ENCODE data around the gene LRRC37A3.
A peak's percentile ranks its signal among the peaks of the same experiment; 100 is the strongest.
"Not testable (repeated sequence)": the region's sequence is repeated elsewhere in the genome, so short reads cannot be mapped to it uniquely, and the experiment has no call there.

Gene LRRC37A3

GRCh38 chr17:64838513-64838912, 80.8 kb downstream of the LRRC37A3 start:
- H3K27ac ChIP-seq, H3K4me3 ChIP-seq: not testable (repeated sequence)

GRCh38 chr17:64837018-64837761, 82.1 kb downstream of the LRRC37A3 start:
- Histone ChIP-seq H3K27ac (peak overlapping the region; percentile 62 to 96 (median 90)), H3K4me3 (peak overlapping the region; percentile 64 to 82 (median 69))

- Histone ChIP-seq H3K27ac (peak overlapping the region; percentile 62 to 96 (median 90)), H3K4me3 (peak overlapping the region; percentile 64 to 82 (median 69))
Observed at GRCh38 chr17:64836623-64837017, 82.7 kb downstream of the LRRC37A3 start.

- H3K27ac ChIP-seq, result peak overlapping the region in 3 of 21 experiments; percentile 31 to 49 (median 32)
- H3K4me3 ChIP-seq, result not testable (repeated sequence)
Observed at GRCh38 chr17:64834060-64834459, 85.2 kb downstream of the LRRC37A3 start.

- peak overlapping the region in 5 of 21 experiments; percentile 10 to 50 (median 26) for H3K27ac ChIP-seq
- H3K4me3 ChIP-seq, result not testable (repeated sequence)
Observed at GRCh38 chr17:64830631-64831040, 88.6 kb downstream of the LRRC37A3 start.

GRCh38 chr17:64829824-64830630, 89.3 kb downstream of the LRRC37A3 start:
- H3K4me3 ChIP-seq, result not testable (repeated sequence)
- peak overlapping the region in 5 of 21 experiments; percentile 3 to 30 (median 17) for H3K27ac ChIP-seq

- peak overlapping the region in 4 of 21 experiments; percentile 4 to 25 (median 18) for H3K27ac ChIP-seq
- H3K4me3 ChIP-seq, result not testable (repeated sequence)
Observed at GRCh38 chr17:64829068-64829467, 90.2 kb downstream of the LRRC37A3 start.

GRCh38 chr17:64818904-64819303, 100.4 kb downstream of the LRRC37A3 start:
- not testable (repeated sequence) for H3K27ac ChIP-seq, H3K4me3 ChIP-seq

- not testable (repeated sequence) for H3K4me3 ChIP-seq
- peak overlapping the region in 6 of 21 experiments; percentile 7 to 63 (median 42) for H3K27ac ChIP-seq
Observed at GRCh38 chr17:64815833-64816198, 103.5 kb downstream of the LRRC37A3 start.

- peak overlapping the region in 5 of 21 experiments; percentile 7 to 63 (median 33) for H3K27ac ChIP-seq
- not testable (repeated sequence) for H3K4me3 ChIP-seq
Observed at GRCh38 chr17:64814993-64815832, 104.1 kb downstream of the LRRC37A3 start.

GRCh38 chr17:64808178-64808977, 110.9 kb downstream of the LRRC37A3 start:
- peak overlapping the region in 15 of 21 experiments; percentile 3 to 73 (median 59) for H3K27ac ChIP-seq
- H3K4me3 ChIP-seq, result not testable (repeated sequence)
